GM21529 (cell line): Measurements from ENCODE around the gene DGKQ.
"Not testable (repeated sequence)": the region's sequence is repeated elsewhere in the genome, so short reads cannot be mapped to it uniquely, and the experiment has no call there.

Experiments used
- ATAC-seq: cut with Tn5 transposase; IDR thresholded peaks from one replicate; pipeline ENCODE4 v1.9.1; 2021; ENCODE audit not compliant: unreplicated experiment

The DGKQ gene

GRCh38 chr4:925771-926500, 47.4 kb downstream of the DGKQ start:
- ATAC-seq, result no peak

- ATAC-seq, result no peak
Measured at GRCh38 chr4:925171-925570, 48.2 kb downstream of the DGKQ start.

- peak; percentile 67 for ATAC-seq
Measured at GRCh38 chr4:924107-925096, 49.0 kb downstream of the DGKQ start.

- ATAC-seq, result peak; percentile 64
Measured at GRCh38 chr4:921830-922331, 51.5 kb downstream of the DGKQ start.

- ATAC-seq, result not testable (repeated sequence)
Measured at GRCh38 chr4:919004-919680, 54.2 kb downstream of the DGKQ start.

GRCh38 chr4:918591-918990, 54.8 kb downstream of the DGKQ start:
- ATAC-seq, result not testable (repeated sequence)

- no peak for ATAC-seq
Measured at GRCh38 chr4:917992-918391, 55.4 kb downstream of the DGKQ start.

GRCh38 chr4:917466-917865, 55.9 kb downstream of the DGKQ start:
- ATAC-seq, result no peak

- ATAC-seq, result no peak
Measured at GRCh38 chr4:915595-915994, 57.8 kb downstream of the DGKQ start.

GRCh38 chr4:915041-915474, 58.3 kb downstream of the DGKQ start:
- ATAC-seq, result no peak

GRCh38 chr4:914531-914930, 58.8 kb downstream of the DGKQ start:
- ATAC-seq, result no peak

GRCh38 chr4:913280-913618, 60.1 kb downstream of the DGKQ start:
- no peak for ATAC-seq

GRCh38 chr4:912548-913279, 60.7 kb downstream of the DGKQ start:
- no peak for ATAC-seq

GRCh38 chr4:911871-912490, 61.4 kb downstream of the DGKQ start:
- no peak for ATAC-seq

- no peak for ATAC-seq
Measured at GRCh38 chr4:911221-911751, 62.1 kb downstream of the DGKQ start.

- ATAC-seq, result no peak
Measured at GRCh38 chr4:910366-911091, 62.8 kb downstream of the DGKQ start.

- no peak for ATAC-seq
Measured at GRCh38 chr4:909821-910220, 63.5 kb downstream of the DGKQ start.

- ATAC-seq, result no peak
Measured at GRCh38 chr4:909131-909571, 64.2 kb downstream of the DGKQ start.
